CD14-positive monocyte (primary cell): Measurements from ENCODE around the gene ANTXR1. TPM values are rescaled to one million over a fixed set of nuclear protein-coding genes. Genes with fewer than 3 reads are reported as not detected.

Source experiments
- DNase-seq, 3 donors: peaks; one replicate each; pipeline ENCODE4 v3.0.0-alpha.2; 2011 to 2022
- H2AFZ ChIP-seq: 2 replicates; pipeline ENCODE4 v1.6.0; 2012; ENCODE audit warnings: mild to moderate bottlenecking, low read depth, low read length, inconsistent platforms; ENCODE audit not compliant: insufficient read depth, poor library complexity, severe bottlenecking
- H3K27ac ChIP-seq, 2 donors: 1 replicate in 1 of 2; 2 replicates in 1 of 2; pipeline ENCODE4 v1.5.1; 2012 to 2013; ENCODE audit warnings: low read length in 2 of 2, control low read depth in 1 of 2, inconsistent platforms in 1 of 2, low read depth in 1 of 2, mild to moderate bottlenecking in 1 of 2
- H3K27me3 ChIP-seq, 2 donors: one replicate each; pipeline versions ENCODE4 v1.6.0 to v1.6.1; 2011 to 2013; ENCODE audit warnings: low read length in 2 of 2; ENCODE audit not compliant: control insufficient read depth in 2 of 2, insufficient read depth in 2 of 2
- H3K36me3 ChIP-seq, 2 donors: replicated peaks in 1 of 2; 1 replicate in 1 of 2; 2 replicates in 1 of 2; pipeline versions ENCODE4 v1.5.1 to v1.6.1; 2012 to 2013; ENCODE audit warnings: low read length in 2 of 2, control low read depth in 1 of 2, inconsistent platforms in 1 of 2, mild to moderate bottlenecking in 1 of 2; ENCODE audit not compliant: insufficient read depth in 2 of 2, control insufficient read depth in 1 of 2
- H3K4me1 ChIP-seq, 2 donors: 1 replicate in 1 of 2; 2 replicates in 1 of 2; pipeline versions ENCODE4 v1.5.1 to v1.6.1; 2012 to 2013; ENCODE audit warnings: low read length in 2 of 2, control low read depth in 1 of 2, inconsistent platforms in 1 of 2, mild to moderate bottlenecking in 1 of 2, moderate library complexity in 1 of 2; ENCODE audit not compliant: insufficient read depth in 2 of 2, control insufficient read depth in 1 of 2
- H3K4me2 ChIP-seq: replicated peaks from 2 replicates; pipeline ENCODE3; 2012; ENCODE audit warnings: low read length, moderate library complexity, mild to moderate bottlenecking; ENCODE audit not compliant: poor library complexity, severe bottlenecking; ENCODE audit errors: extremely low read depth
- H3K4me3 ChIP-seq, 3 experiments: fragments of 200-600 bp in 1 of 3; sonication (generic) in 1 of 3; replicated peaks in 1 of 3; 1 replicate in 2 of 3; 2 replicates in 1 of 3; pipeline ENCODE4 v1.5.1; 2011 to 2013; ENCODE audit warnings: low read length in 3 of 3, mild to moderate bottlenecking in 3 of 3, control low read depth in 2 of 3, low read depth in 2 of 3, inconsistent platforms in 1 of 3, moderate library complexity in 1 of 3
- H3K79me2 ChIP-seq: 2 replicates; pipeline ENCODE4 v1.6.0; 2012; ENCODE audit warnings: mild to moderate bottlenecking, control low read depth, inconsistent platforms, low read length, moderate library complexity; ENCODE audit not compliant: insufficient read depth
- H3K9ac ChIP-seq: 2 replicates; pipeline ENCODE4 v1.6.0; 2017; ENCODE audit warnings: low read length, mild to moderate bottlenecking; ENCODE audit not compliant: insufficient read depth, poor library complexity, severe bottlenecking
- H3K9me3 ChIP-seq, 2 donors: replicated peaks in 1 of 2; 1 replicate in 1 of 2; 2 replicates in 1 of 2; pipeline versions ENCODE4 v1.5.1 to v1.6.1; 2012 to 2013; ENCODE audit warnings: low read length in 2 of 2, control low read depth in 1 of 2; ENCODE audit not compliant: control insufficient read depth in 1 of 2, insufficient read depth in 1 of 2
- H4K20me1 ChIP-seq: 2 replicates; pipeline ENCODE4 v1.6.0; 2012; ENCODE audit warnings: mild to moderate bottlenecking, low read length, control low read depth, moderate library complexity; ENCODE audit not compliant: insufficient read depth
- H3K27ac Mint-ChIP-seq, 7 donors: one replicate each; pipeline ENCODE4 v1.8.0; 2020; ENCODE audit warnings: mild to moderate bottlenecking in 7 of 7, mixed read lengths in 7 of 7, moderate library complexity in 6 of 7, inconsistent platforms in 2 of 7
- H3K27me3 Mint-ChIP-seq, 3 donors: one replicate each; pipeline ENCODE4 v1.8.0; 2021 to 2022; ENCODE audit warnings: low read depth in 3 of 3, mild to moderate bottlenecking in 3 of 3, mixed read lengths in 3 of 3, moderate library complexity in 3 of 3, inconsistent platforms in 1 of 3
- H3K36me3 Mint-ChIP-seq, 2 donors: one replicate each; pipeline ENCODE4 v1.8.0; 2020; ENCODE audit warnings: mixed read lengths in 2 of 2, inconsistent platforms in 1 of 2, mild to moderate bottlenecking in 1 of 2
- H3K4me1 Mint-ChIP-seq: one replicate; pipeline ENCODE4 v1.8.0; 2020; ENCODE audit warnings: mild to moderate bottlenecking, mixed read lengths
- H3K4me3 Mint-ChIP-seq, 2 donors: one replicate each; pipeline ENCODE4 v1.8.0; 2020; ENCODE audit warnings: mild to moderate bottlenecking in 2 of 2, mixed read lengths in 2 of 2, moderate library complexity in 1 of 2
- H3K9me3 Mint-ChIP-seq, 7 donors: one replicate each; pipeline ENCODE4 v1.8.0; 2020 to 2022; ENCODE audit warnings: mixed read lengths in 7 of 7, mild to moderate bottlenecking in 6 of 7, moderate library complexity in 6 of 7, inconsistent platforms in 2 of 7
- WGBS: methylation state at CpG from one replicate; pipeline ENCODE4 v1.1.5; 2013; ENCODE audit warnings: missing lambda C conversion rate; ENCODE audit not compliant: insufficient coverage; 5-methylcytosine and 5-hydroxymethylcytosine counted together
- intact Hi-C, 2 donors: fragments of 100-400 bp; cut with micrococcal nuclease; formaldehyde crosslinking; loops; one replicate each; pipeline versions ENCODE4 v1.15.0 to v1.15.1; 2023
- polyA plus RNA-seq, 3 donors: library from polyadenylated mRNA; depleted of rRNA in 1 of 3; unstranded in 2 of 3; stranded (reverse) in 1 of 3; fragments of 300-500 nt in 2 of 3; fragments of >200 nt in 1 of 3; fragmentation: Illumina TruSeq in 2 of 3; gene quantifications; 1 replicate in 2 of 3; 2 replicates in 1 of 3; pipeline ENCODE4 v1.2.3, GENCODE V29; 2012 to 2021
- TF ChIP-seq, protein P1 (sequence below): fragments of 200-600 bp; IDR thresholded peaks from one replicate; pipeline ENCODE4 v1.8.0; 2022; ENCODE audit warnings: antibody characterized with exemption, mild to moderate bottlenecking

ANTXR1 gene
- polyA plus RNA-seq, 3 donors = not detected

DNA sequence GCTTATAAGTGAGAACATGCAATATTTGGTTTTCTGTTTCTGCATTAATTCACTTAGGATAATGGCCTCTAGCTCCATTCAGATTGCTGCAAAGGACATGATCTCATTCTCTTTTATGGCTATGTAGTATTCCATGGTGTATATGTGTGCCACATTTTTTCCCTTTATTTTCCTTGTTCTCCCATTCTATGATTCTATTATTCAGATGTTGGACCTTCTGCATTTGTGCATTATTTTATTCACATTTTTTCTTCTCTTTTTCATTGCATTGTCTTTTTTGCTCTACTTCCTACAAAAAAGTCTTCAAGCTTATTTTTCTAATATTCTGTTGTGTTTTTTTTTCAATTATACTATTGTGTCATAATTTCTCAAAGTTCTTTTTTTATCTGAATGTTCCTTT lies 11.1 kb upstream of the ANTXR1 start:
- H3K36me3 ChIP-seq = no peaks in the 10 kb centered on the region
- intact Hi-C loops = no loop called here
- peaks cover 10 to 21% (median 18%) of the 10 kb centered on the region in 7 donors for H3K9me3 Mint-ChIP-seq
- no peak overlapping the region for H2AFZ ChIP-seq
- no peaks in the 10 kb centered on the region for H3K79me2 ChIP-seq
- no peaks in the 10 kb centered on the region for H3K4me1 ChIP-seq
- H3K9me3 ChIP-seq = no peaks in the 10 kb centered on the region
- no peaks in the 10 kb centered on the region for H3K4me1 Mint-ChIP-seq
- TF ChIP-seq, protein P1, sequence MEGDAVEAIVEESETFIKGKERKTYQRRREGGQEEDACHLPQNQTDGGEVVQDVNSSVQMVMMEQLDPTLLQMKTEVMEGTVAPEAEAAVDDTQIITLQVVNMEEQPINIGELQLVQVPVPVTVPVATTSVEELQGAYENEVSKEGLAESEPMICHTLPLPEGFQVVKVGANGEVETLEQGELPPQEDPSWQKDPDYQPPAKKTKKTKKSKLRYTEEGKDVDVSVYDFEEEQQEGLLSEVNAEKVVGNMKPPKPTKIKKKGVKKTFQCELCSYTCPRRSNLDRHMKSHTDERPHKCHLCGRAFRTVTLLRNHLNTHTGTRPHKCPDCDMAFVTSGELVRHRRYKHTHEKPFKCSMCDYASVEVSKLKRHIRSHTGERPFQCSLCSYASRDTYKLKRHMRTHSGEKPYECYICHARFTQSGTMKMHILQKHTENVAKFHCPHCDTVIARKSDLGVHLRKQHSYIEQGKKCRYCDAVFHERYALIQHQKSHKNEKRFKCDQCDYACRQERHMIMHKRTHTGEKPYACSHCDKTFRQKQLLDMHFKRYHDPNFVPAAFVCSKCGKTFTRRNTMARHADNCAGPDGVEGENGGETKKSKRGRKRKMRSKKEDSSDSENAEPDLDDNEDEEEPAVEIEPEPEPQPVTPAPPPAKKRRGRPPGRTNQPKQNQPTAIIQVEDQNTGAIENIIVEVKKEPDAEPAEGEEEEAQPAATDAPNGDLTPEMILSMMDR = no peak
- H3K4me3 ChIP-seq = no peak overlapping the region
- H3K4me2 ChIP-seq = no peak overlapping the region
- H3K9ac ChIP-seq = no peak overlapping the region
- H3K27ac ChIP-seq = no peak overlapping the region
- H3K27me3 ChIP-seq = no peaks in the 10 kb centered on the region
- H3K27ac Mint-ChIP-seq = no peak overlapping the region
- H3K36me3 Mint-ChIP-seq = no peaks in the 10 kb centered on the region
- DNase-seq = no peak
- H3K4me3 Mint-ChIP-seq = no peak overlapping the region
- no peaks in the 10 kb centered on the region for H4K20me1 ChIP-seq
- H3K27me3 Mint-ChIP-seq = peaks cover 1 to 5% (median 2%) of the 10 kb centered on the region in 3 donors

DNA sequence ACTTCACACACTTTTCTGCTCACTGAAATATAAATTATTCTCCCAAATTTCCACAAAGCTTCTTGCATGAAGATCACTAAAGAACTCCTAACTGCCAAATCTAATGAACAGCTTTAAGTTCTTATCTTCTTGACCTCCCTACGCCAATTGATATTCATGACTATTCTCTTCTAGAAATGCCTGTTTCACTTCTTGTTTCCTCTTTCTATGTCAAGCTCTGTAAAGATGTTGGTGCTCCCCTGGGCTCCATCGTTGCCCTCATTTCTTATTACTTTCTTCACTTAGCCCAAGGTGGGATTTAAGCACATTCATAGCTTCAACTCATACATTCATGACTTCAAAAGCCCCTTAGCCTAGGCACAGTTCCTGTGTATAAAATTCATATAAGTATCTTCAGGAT lies 9.2 kb upstream of the ANTXR1 start:
- H3K79me2 ChIP-seq = no peaks in the 10 kb centered on the region
- H3K27me3 Mint-ChIP-seq = peaks cover 1 to 3% (median 2%) of the 10 kb centered on the region in 3 donors
- H3K36me3 Mint-ChIP-seq = no peaks in the 10 kb centered on the region
- H2AFZ ChIP-seq = no peak overlapping the region
- no peak overlapping the region for H3K27ac ChIP-seq
- no peaks in the 10 kb centered on the region for H4K20me1 ChIP-seq
- peaks cover 10 to 21% (median 18%) of the 10 kb centered on the region in 7 donors for H3K9me3 Mint-ChIP-seq
- WGBS = 86% methylated on average over 1 of the region's 2 CpGs
- H3K36me3 ChIP-seq = no peaks in the 10 kb centered on the region
- H3K4me1 Mint-ChIP-seq = no peaks in the 10 kb centered on the region
- no peaks in the 10 kb centered on the region for H3K27me3 ChIP-seq
- no peak overlapping the region for H3K4me2 ChIP-seq
- H3K4me1 ChIP-seq = no peaks in the 10 kb centered on the region
- TF ChIP-seq, protein P1 = no peak
- no peak overlapping the region for H3K4me3 ChIP-seq
- no peaks in the 10 kb centered on the region for H3K9me3 ChIP-seq
- intact Hi-C loops = no loop called here
- H3K9ac ChIP-seq = no peak overlapping the region
- H3K4me3 Mint-ChIP-seq = no peak overlapping the region
- H3K27ac Mint-ChIP-seq = no peak overlapping the region
- DNase-seq = no peak
